Measurements from ENCODE around the gene USP10. TPM values are rescaled to one million over a fixed set of nuclear protein-coding genes. Genes with fewer than 3 reads are reported as not detected.

USP10 gene
- total RNA-seq, 2 experiments from 2014 or later = 93.9 to 95.2 TPM

DNA sequence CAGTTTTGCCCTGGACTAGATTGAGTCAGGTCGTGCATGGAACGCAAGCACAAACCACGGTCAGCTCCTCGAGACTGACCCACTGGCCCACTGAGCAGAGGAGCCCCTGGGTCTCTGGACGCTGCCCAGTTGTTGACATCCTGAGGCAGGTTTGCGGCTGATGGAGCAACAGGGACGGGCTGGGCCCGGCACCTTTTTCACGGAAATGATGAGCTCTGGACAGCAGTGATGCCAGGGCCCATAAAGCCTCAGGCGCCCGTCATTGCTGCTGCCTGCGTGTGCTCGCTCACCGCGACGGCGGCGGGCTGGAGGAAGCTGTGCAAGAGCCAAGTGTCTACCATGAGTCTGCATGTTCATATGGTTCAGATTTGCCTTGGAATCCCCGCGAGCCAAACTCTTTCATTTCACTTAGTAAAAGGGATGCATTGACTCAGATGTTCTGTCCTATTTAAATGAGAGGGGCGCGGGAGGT, 89.2 kb downstream of the USP10 start:
- no peak for DNase-seq
- intact Hi-C loops (cut with micrococcal nuclease) = no loop called here
- CTCF ChIA-PET = no interaction called here
- no peaks in the 10 kb centered on the region for H3K36me3 Mint-ChIP-seq (ENCODE audit: low read depth)
- H3K9me3 Mint-ChIP-seq = no peaks in the 10 kb centered on the region
- no peaks in the 10 kb centered on the region for H3K27me3 Mint-ChIP-seq (ENCODE audit: low read depth)
- no peak overlapping the region for H3K4me3 Mint-ChIP-seq
- H3K27ac Mint-ChIP-seq = no peak overlapping the region
- no peaks in the 10 kb centered on the region for H3K4me1 Mint-ChIP-seq (ENCODE audit: low read depth)

DNA sequence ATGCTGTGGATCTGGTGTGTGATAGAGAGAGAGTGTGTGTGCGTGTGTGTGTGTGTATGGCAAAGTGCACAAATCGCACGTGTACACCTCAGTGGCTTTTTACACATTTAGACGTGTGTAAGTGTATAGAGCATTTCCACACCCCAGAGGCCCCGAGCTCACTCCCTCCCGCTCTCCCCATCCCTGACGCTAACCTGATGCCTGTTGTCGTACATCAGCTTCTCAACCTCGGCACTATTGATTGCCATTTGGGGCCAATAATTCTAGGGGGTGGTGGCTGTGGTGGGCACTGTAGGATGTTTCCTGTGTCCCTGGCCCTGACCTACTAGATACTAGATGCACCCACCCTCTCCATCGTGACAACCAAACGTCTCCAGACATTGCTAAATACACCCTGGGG, 89.6 kb downstream of the USP10 start:
- no peak for DNase-seq
- Mint-ChIP-seq H3K4me1 (ENCODE audit: low read depth) (no peaks in the 10 kb centered on the region), H3K4me3 (no peak overlapping the region), H3K36me3 (ENCODE audit: low read depth) (no peaks in the 10 kb centered on the region), H3K27ac (no peak overlapping the region), H3K9me3 (no peaks in the 10 kb centered on the region), H3K27me3 (ENCODE audit: low read depth) (no peaks in the 10 kb centered on the region)
- CTCF ChIA-PET = no interaction called here
- intact Hi-C loops (cut with micrococcal nuclease) = no loop called here

DNA sequence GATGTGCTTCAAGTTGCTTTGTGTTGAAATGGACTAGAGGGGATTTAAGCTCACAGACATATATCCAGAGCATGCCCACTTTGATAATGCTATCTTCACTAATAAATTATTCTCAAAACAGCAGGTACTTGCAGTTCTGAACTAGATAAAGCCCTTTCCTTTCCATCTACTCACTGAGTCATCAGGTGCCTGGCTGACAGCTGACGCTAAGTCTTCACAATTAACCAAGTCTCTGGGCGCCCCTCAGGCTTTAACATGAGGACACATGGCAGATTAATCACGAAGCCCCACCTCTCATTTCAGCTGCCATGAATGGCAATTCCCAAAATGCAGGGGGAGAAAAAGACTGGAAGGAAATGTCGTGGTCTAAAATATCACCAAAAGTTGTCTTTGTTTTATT, 90.5 kb downstream of the USP10 start:
- no peaks in the 10 kb centered on the region for H3K27me3 Mint-ChIP-seq (ENCODE audit: low read depth)
- H3K9me3 Mint-ChIP-seq = no peaks in the 10 kb centered on the region
- H3K27ac Mint-ChIP-seq = no peak overlapping the region
- CTCF ChIA-PET = interaction anchor here (0.6 kb wide), 1 partner anchor 1169 kb away, joined by 8 read pairs; no protein-coding TSS in a partner anchor
- no peaks in the 10 kb centered on the region for H3K4me1 Mint-ChIP-seq (ENCODE audit: low read depth)
- no peak for DNase-seq
- H3K4me3 Mint-ChIP-seq = no peak overlapping the region
- intact Hi-C loops (cut with micrococcal nuclease) = no loop called here
- no peaks in the 10 kb centered on the region for H3K36me3 Mint-ChIP-seq (ENCODE audit: low read depth)

DNA sequence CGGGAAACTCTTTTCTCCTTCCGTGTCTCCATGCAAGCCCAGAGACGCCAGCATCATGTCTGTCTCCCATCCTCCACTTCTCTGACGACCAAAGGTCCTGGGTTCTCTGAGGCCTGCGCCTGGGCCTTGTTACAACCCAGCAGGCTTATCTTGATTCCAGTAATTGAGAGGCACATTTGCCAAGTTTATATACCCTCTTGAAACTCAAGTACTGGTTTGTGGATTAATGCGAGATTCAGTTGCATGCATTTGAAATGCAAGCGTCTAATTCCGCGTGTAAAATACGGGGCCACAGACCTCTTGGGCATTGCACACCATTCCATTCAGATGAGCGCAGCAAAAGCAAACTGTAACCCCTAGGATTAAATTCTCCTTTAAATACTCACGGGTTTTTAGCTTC, 91.3 kb downstream of the USP10 start:
- CTCF ChIA-PET = no interaction called here
- no peak for DNase-seq
- H3K4me3 Mint-ChIP-seq = no peak overlapping the region
- intact Hi-C loops (cut with micrococcal nuclease) = no loop called here
- H3K4me1 Mint-ChIP-seq (ENCODE audit: low read depth) = no peaks in the 10 kb centered on the region
- no peaks in the 10 kb centered on the region for H3K36me3 Mint-ChIP-seq (ENCODE audit: low read depth)
- H3K9me3 Mint-ChIP-seq = no peaks in the 10 kb centered on the region
- H3K27me3 Mint-ChIP-seq (ENCODE audit: low read depth) = no peaks in the 10 kb centered on the region
- H3K27ac Mint-ChIP-seq = no peak overlapping the region

DNA sequence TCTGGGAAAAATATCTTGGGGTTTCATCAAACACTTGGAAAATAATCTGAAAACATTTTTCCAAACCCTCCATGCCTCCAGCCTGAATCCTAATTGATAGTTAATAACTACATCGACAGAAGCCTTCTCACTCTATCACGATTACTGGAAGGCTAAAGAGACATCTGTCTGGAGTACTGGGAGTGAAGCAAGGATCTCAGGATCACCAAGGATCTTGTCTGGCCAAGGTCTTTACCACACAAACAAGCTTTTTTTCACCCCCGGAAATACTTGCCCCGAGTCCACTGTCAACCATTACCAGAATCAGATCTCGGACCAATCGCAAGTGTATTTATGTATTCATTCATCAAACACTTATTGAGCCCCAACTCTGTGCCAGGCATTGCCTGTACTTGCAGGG, 91.7 kb downstream of the USP10 start:
- Mint-ChIP-seq H3K4me1 (ENCODE audit: low read depth) (no peaks in the 10 kb centered on the region), H3K9me3 (no peaks in the 10 kb centered on the region), H3K27me3 (ENCODE audit: low read depth) (no peaks in the 10 kb centered on the region), H3K27ac (no peak overlapping the region), H3K4me3 (no peak overlapping the region), H3K36me3 (ENCODE audit: low read depth) (no peaks in the 10 kb centered on the region)
- DNase-seq = no peak
- CTCF ChIA-PET = no interaction called here
- intact Hi-C loops (cut with micrococcal nuclease) = no loop called here

DNA sequence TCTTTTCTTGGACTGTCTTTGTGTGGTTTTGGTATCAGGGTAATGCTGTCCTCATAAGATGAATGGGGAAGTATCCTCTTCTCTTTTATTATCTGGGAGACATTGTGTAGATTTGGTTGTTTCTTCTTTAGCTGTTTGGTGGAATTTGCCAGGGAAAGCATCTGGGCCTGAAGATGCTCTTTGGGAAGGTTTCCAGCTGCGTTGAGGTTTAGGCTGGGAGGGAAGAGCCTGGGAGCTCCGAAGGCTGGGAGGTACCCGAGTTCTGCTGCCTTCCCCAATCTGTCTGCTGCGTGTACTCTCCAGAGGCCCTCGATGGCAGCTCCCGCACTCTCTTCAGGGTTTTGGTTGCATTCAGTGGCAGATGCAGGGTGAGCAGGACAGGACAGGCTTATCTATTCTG, 94.4 kb downstream of the USP10 start:
- Mint-ChIP-seq H3K4me3 (no peak overlapping the region), H3K4me1 (ENCODE audit: low read depth) (no peaks in the 10 kb centered on the region), H3K27ac (no peak overlapping the region), H3K36me3 (ENCODE audit: low read depth) (no peaks in the 10 kb centered on the region), H3K9me3 (no peaks in the 10 kb centered on the region), H3K27me3 (ENCODE audit: low read depth) (no peaks in the 10 kb centered on the region)
- intact Hi-C loops (cut with micrococcal nuclease) = no loop called here
- DNase-seq = no peak
- CTCF ChIA-PET = no interaction called here

DNA sequence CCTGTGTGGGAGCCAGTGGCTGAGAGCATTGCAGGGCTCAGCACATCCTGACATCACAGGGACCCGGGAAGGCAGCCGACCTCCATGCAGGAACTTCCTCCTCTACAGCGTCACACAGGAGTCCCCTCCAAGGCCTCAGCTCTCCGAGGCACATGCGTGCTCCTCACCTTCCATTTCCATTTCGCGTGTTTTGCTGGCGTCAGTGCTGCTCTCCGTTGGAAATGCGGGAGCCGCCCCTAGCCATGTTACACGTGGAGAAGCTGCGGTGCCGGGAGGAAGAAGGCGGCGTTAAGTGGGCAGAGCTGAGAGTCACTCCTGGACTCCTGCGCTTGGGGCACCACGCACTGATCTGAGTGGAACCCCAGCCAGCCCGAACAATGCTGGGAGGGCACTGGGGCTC, 94.8 kb downstream of the USP10 start:
- Mint-ChIP-seq H3K4me3 (no peak overlapping the region), H3K9me3 (no peaks in the 10 kb centered on the region), H3K36me3 (ENCODE audit: low read depth) (no peaks in the 10 kb centered on the region), H3K4me1 (ENCODE audit: low read depth) (no peaks in the 10 kb centered on the region), H3K27ac (no peak overlapping the region), H3K27me3 (ENCODE audit: low read depth) (no peaks in the 10 kb centered on the region)
- intact Hi-C loops (cut with micrococcal nuclease) = no loop called here
- CTCF ChIA-PET = no interaction called here
- no peak for DNase-seq

DNA sequence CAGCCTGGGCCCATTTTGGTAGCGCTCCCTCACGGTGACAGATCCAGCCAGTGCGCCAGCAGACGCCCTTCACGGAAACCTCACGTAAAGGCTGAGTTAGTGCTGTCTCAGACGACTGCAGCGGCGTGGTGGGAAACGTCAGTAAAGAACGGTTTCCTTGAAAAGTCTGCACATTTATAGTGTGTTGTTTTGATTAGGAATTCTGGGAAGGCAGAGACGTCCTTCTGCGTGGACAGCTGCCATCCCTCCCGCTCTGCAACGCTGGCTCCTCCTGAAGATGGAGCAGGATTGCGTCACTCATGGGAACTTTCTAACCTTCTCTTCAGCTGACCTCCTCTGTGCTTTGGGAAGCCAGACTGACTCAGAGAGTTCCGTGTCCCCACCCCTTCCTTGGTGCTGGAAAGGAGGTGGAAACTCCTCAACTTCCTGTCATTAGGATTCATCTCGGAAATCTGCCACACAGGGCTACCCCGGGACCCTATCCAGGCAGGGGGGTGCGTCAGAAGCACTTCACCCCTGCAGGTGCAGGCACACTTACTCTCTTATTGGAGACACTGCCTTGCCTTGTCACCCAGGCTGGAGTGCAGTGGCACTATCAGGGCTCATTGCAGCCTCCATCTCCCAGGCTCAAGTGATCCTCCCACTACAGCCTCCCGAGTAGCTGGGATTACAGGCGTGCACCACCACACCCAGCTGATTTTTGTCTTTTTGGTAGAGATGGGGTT, 95.7 kb downstream of the USP10 start:
- no peak for DNase-seq
- intact Hi-C loops (cut with micrococcal nuclease) = no loop called here
- Mint-ChIP-seq H3K27me3 (ENCODE audit: low read depth) (no peaks in the 10 kb centered on the region), H3K36me3 (ENCODE audit: low read depth) (no peaks in the 10 kb centered on the region), H3K27ac (no peak overlapping the region), H3K4me1 (ENCODE audit: low read depth) (no peaks in the 10 kb centered on the region), H3K4me3 (no peak overlapping the region), H3K9me3 (no peaks in the 10 kb centered on the region)
- CTCF ChIA-PET = interaction anchor here (1.1 kb wide), 1 partner anchor 24 kb away, joined by 3 read pairs; the partner anchor contains the start of gene CRISPLD2

DNA sequence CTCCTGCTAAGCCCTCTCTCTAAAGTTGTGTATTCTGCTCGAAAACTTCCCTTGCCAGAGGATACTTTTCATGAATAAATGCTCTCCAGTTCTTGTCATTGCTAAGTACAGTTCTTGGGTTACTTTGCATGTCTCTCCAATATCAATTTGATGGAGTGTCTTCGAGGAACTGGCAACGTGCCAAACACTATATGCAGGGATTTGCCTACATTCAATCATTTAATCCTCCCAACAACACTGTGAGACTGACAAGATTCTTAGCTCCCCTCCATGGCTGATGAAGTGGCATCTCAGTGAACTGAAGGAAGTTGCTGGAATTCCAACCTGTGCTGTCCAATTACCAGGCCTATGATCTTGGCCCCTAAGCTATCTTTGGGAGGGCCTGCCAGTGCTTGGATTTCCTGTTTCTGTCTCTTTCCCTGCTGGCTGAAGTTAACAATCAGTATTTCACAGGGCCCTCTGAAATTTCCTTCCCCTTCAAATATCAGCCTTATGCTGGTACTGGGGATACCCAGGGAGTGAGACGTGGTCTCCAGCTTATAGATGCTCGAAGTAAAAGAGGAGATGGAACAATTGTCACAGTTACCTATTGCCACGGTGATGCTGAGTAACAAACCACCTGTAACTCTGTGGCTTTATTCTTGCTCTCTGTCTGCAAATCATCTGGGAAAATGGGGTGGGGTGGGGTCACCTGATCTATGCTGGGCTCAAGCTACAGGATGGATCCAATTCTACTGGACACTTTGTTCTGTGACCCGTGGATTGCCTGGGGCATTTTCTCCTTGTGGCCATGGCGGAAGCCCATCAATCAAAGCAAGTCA, 100.6 kb downstream of the USP10 start:
- no peaks in the 10 kb centered on the region for H3K4me1 Mint-ChIP-seq (ENCODE audit: low read depth)
- intact Hi-C loops (cut with micrococcal nuclease) = no loop called here
- H3K27me3 Mint-ChIP-seq (ENCODE audit: low read depth) = no peaks in the 10 kb centered on the region
- H3K4me3 Mint-ChIP-seq = no peak overlapping the region
- DNase-seq = no peak
- no peaks in the 10 kb centered on the region for H3K9me3 Mint-ChIP-seq
- H3K27ac Mint-ChIP-seq = no peak overlapping the region
- CTCF ChIA-PET = interaction anchor here (0.6 to 1.0 kb wide), 2 partner anchors 170 to 567 kb away, joined by 3 read pairs; no protein-coding TSS in a partner anchor
- no peaks in the 10 kb centered on the region for H3K36me3 Mint-ChIP-seq (ENCODE audit: low read depth)

DNA sequence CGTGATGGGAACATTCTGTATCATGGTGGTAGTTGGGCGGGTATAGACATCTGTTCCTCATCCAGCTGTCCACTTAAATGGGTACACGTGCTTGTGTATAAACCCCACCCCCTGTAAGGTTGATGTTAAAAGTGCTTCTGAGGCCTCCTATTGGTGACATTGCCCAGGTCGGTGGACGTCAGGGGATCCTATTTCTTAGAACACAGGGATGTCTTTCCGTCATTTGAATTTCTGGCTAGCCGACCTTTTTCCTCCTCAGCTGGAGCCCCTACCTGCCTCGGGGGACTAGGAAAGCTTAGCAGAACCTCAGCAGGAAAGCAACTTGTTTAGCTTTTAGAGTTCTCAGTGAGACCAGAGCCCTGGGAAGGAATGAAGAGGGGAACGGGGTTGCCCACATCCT, 103.3 kb downstream of the USP10 start:
- intact Hi-C loops (cut with micrococcal nuclease) = no loop called here
- Mint-ChIP-seq H3K4me1 (ENCODE audit: low read depth) (peaks cover 11% of the 10 kb centered on the region), H3K27me3 (ENCODE audit: low read depth) (peaks cover 4% of the 10 kb centered on the region), H3K9me3 (no peaks in the 10 kb centered on the region), H3K36me3 (ENCODE audit: low read depth) (no peaks in the 10 kb centered on the region), H3K27ac (no peak overlapping the region), H3K4me3 (no peak overlapping the region)
- no peak for DNase-seq
- CTCF ChIA-PET = no interaction called here

DNA sequence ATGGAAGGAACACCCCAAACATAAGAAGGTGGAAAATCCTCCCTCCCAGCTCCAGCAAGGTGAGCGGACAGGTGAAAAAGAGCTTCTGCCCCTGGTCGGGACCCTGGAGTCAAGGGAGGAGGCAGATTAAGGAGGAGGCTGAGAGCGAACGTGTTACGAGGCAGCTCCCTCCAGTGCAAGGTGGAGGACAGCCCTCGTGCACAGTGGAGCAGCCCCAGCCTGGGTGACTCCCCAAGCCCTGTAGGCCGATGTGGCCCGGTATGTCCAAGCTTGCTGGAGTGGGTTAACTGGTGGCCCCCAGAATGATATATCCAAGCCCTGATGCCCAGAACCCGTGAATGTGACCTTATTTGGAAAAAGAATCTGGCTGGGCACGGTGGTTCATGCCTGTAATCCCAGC, 104.5 kb downstream of the USP10 start:
- intact Hi-C loops (cut with micrococcal nuclease) = no loop called here
- DNase-seq = no peak
- CTCF ChIA-PET = no interaction called here
- Mint-ChIP-seq H3K4me1 (ENCODE audit: low read depth) (peaks cover 11% of the 10 kb centered on the region), H3K4me3 (no peak overlapping the region), H3K9me3 (no peaks in the 10 kb centered on the region), H3K36me3 (ENCODE audit: low read depth) (no peaks in the 10 kb centered on the region), H3K27ac (no peak overlapping the region), H3K27me3 (ENCODE audit: low read depth) (peaks cover 4% of the 10 kb centered on the region)

GRCh38 chr16:84806256-84806889, 106.6 kb downstream of the USP10 start:
- H3K27me3 Mint-ChIP-seq (ENCODE audit: low read depth) = peaks cover 4% of the 10 kb centered on the region
- H3K27ac Mint-ChIP-seq = no peak overlapping the region
- peaks cover 19% of the 10 kb centered on the region for H3K4me1 Mint-ChIP-seq (ENCODE audit: low read depth)
- intact Hi-C loops (cut with micrococcal nuclease) = no loop called here
- peak; percentile 34 for DNase-seq
- no peaks in the 10 kb centered on the region for H3K36me3 Mint-ChIP-seq (ENCODE audit: low read depth)
- no peak overlapping the region for H3K4me3 Mint-ChIP-seq
- no peaks in the 10 kb centered on the region for H3K9me3 Mint-ChIP-seq
- CTCF ChIA-PET = interaction anchor here (0.6 kb wide), 1 partner anchor 93 kb away, joined by 3 read pairs; no protein-coding TSS in a partner anchor
